HCT116 (cell line): Measurements from ENCODE around the gene SLC16A7. TPM values are rescaled to one million over a fixed set of nuclear protein-coding genes. Genes with fewer than 3 reads are reported as not detected.

ENCODE experiments used
- ATAC-seq: fragments of 200-7000 bp; cut with Tn5 transposase; 2 replicates; pipeline ENCODE4 v1.9.1; 2020; ENCODE audit warnings: mild to moderate bottlenecking, moderate library complexity
- BruUV-seq: library from RNA; stranded (reverse); fragments of 400-500 nt; replicated peaks from 2 replicates; lab custom pipeline; 2021; lab: Mats Ljungman, UMichigan
- CTCF ChIA-PET: fragments of 300-600 bp; sonication (Branson Sonifier 250); formaldehyde crosslinking; loops from one replicate; lab custom pipeline; 2021; ENCODE audit warnings: antibody characterized with exemption; lab: Charles Lee
- POLR2A ChIA-PET: fragments of 300-600, 350-600 bp; sonication (Branson Sonifier 250); formaldehyde crosslinking; loops from one replicate; lab custom pipeline; 2021; ENCODE audit warnings: antibody characterized with exemption; lab: Charles Lee
- RAD21 ChIA-PET, 2 experiments: fragments of 300-600 bp; sonication (Branson Sonifier 250); formaldehyde crosslinking; loops; one replicate each; lab custom pipeline; 2023; ENCODE audit warnings: low total read pairs in 2 of 2; ENCODE audit not compliant: uncharacterized antibody in 2 of 2, unreplicated experiment in 2 of 2, low non-redundant PET in 1 of 2; lab: Charles Lee
- DNase-seq: peaks from one replicate; pipeline ENCODE4 v3.0.0-alpha.2; 2010; ENCODE audit warnings: low read depth, low spot score
- H2AFZ ChIP-seq: fragments of 200-600 bp; shearing (Covaris generic), sonication (generic); 2 replicates; pipeline ENCODE4 v1.6.1; 2017; ENCODE audit warnings: low read depth, mixed run types, mixed read lengths, antibody characterized with exemption, low read length; ENCODE audit not compliant: poor library complexity, severe bottlenecking
- H3K27ac ChIP-seq: 2 replicates; pipeline ENCODE4 v1.5.1; 2012; ENCODE audit warnings: low read depth, low read length
- H3K27me3 ChIP-seq: fragments of 200-600 bp; sonication (generic); 2 replicates; pipeline ENCODE4 v1.6.1; 2016; ENCODE audit warnings: mixed run types, low read length, mixed read lengths; ENCODE audit not compliant: insufficient read depth
- H3K36me3 ChIP-seq, 2 experiments: fragments of 200-500 bp in 1 of 2; fragments of 200-600 bp in 1 of 2; sonication (Bioruptor generic) in 1 of 2; sonication (generic) in 1 of 2; 2 replicates each; pipeline versions ENCODE4 v1.5.1 to v1.6.1; 2014 to 2016; ENCODE audit warnings: low read length in 2 of 2, inconsistent platforms in 1 of 2, mixed read lengths in 1 of 2, mixed run types in 1 of 2; ENCODE audit not compliant: insufficient read depth in 2 of 2, control insufficient read depth in 1 of 2
- H3K4me1 ChIP-seq, 2 experiments: fragments of 200-600 bp in 1 of 2; sonication (generic) in 1 of 2; 2 replicates each; pipeline versions ENCODE4 v1.5.1 to v1.6.1; 2012 to 2017; ENCODE audit warnings: low read length in 2 of 2, inconsistent platforms in 1 of 2, mild to moderate bottlenecking in 1 of 2, mixed read lengths in 1 of 2, mixed run types in 1 of 2, moderate library complexity in 1 of 2; ENCODE audit not compliant: insufficient read depth in 2 of 2, control insufficient read depth in 1 of 2
- H3K4me2 ChIP-seq: fragments of 200-600 bp; sonication (generic); 2 replicates; pipeline ENCODE4 v1.6.1; 2017; ENCODE audit warnings: mixed run types, low read length, mixed read lengths
- H3K4me3 ChIP-seq, 2 experiments: fragments of 200-600 bp in 1 of 2; sonication (generic) in 1 of 2; replicated peaks in 1 of 2; 2 replicates each; pipeline ENCODE4 v1.5.1; 2011 to 2016; ENCODE audit warnings: low read length in 2 of 2, control low read depth in 1 of 2, low read depth in 1 of 2, mild to moderate bottlenecking in 1 of 2, mixed read lengths in 1 of 2, mixed run types in 1 of 2
- H3K79me2 ChIP-seq: fragments of 200-600 bp; sonication (generic); 2 replicates; pipeline ENCODE4 v1.6.1; 2017; ENCODE audit warnings: mild to moderate bottlenecking, mixed run types, low read length, moderate library complexity, mixed read lengths; ENCODE audit not compliant: insufficient read depth
- H3K9ac ChIP-seq: fragments of 200-600 bp; sonication (generic); 2 replicates; pipeline ENCODE4 v1.6.1; 2016; ENCODE audit warnings: low read length, mixed read lengths
- H3K9me2 ChIP-seq: fragments of 200-600 bp; sonication (generic), shearing (Covaris generic); 2 replicates; pipeline ENCODE4 v1.6.1; 2017; ENCODE audit warnings: mixed run types, mild to moderate bottlenecking, moderate library complexity; ENCODE audit not compliant: insufficient read depth
- H3K9me3 ChIP-seq, 2 experiments: fragments of 200-500 bp in 1 of 2; fragments of 200-600 bp in 1 of 2; sonication (Bioruptor generic) in 1 of 2; sonication (generic) in 1 of 2; 2 replicates each; pipeline ENCODE4 v1.6.1; 2014 to 2017; ENCODE audit warnings: low read length in 2 of 2, mixed read lengths in 2 of 2, inconsistent platforms in 1 of 2, low read depth in 1 of 2, mild to moderate bottlenecking in 1 of 2, mixed run types in 1 of 2, moderate library complexity in 1 of 2; ENCODE audit not compliant: control insufficient read depth in 1 of 2, insufficient read depth in 1 of 2
- H4K20me1 ChIP-seq: fragments of 200-600 bp; sonication (generic), shearing (Covaris generic); 2 replicates; pipeline ENCODE4 v1.6.1; 2017; ENCODE audit warnings: mixed run types, mild to moderate bottlenecking, moderate library complexity; ENCODE audit not compliant: insufficient read depth
- CEBPB ChIP-seq: IDR thresholded peaks from 2 replicates; pipeline ENCODE4 v1.6.1; 2012; ENCODE audit warnings: low read depth
- CTCF ChIP-seq, 3 experiments: fragments of 200-600 bp in 1 of 3; sonication (generic) in 1 of 3; IDR thresholded peaks in 2 of 3; conservative IDR thresholded peaks in 1 of 3; 2 replicates each; pipeline ENCODE4 v1.5.1; 2012 to 2017; ENCODE audit warnings: low read depth in 2 of 3, low read length in 2 of 3, antibody characterized with exemption in 1 of 3, borderline replicate concordance in 1 of 3, control low read depth in 1 of 3, mild to moderate bottlenecking in 1 of 3, mixed read lengths in 1 of 3, mixed run types in 1 of 3, moderate library complexity in 1 of 3; ENCODE audit not compliant: insufficient read depth in 1 of 3
- ELF1 ChIP-seq: IDR thresholded peaks from 2 replicates; pipeline ENCODE4 v1.6.1; 2012; ENCODE audit warnings: low read depth, borderline replicate concordance
- EZH2 ChIP-seq: fragments of 200-600 bp; sonication (generic); IDR thresholded peaks from 2 replicates; pipeline ENCODE4 v1.6.1; 2017; ENCODE audit warnings: antibody characterized with exemption, mixed run types
- EZH2phosphoT487 ChIP-seq: fragments of 200-600 bp; IDR thresholded peaks from 2 replicates; pipeline ENCODE4 v1.6.1; 2018; ENCODE audit warnings: antibody characterized with exemption, borderline replicate concordance
- POLR2A ChIP-seq: IDR thresholded peaks from 2 replicates; pipeline ENCODE4 v1.7.0; 2011; ENCODE audit warnings: borderline replicate concordance; ENCODE audit not compliant: insufficient read depth, insufficient read length; ENCODE audit errors: extremely low read depth
- SRF ChIP-seq: IDR thresholded peaks from 2 replicates; pipeline ENCODE4 v1.6.1; 2012; ENCODE audit warnings: low read depth
- TCF7L2 ChIP-seq: IDR thresholded peaks from 2 replicates; pipeline ENCODE4 v1.7.0; 2011; ENCODE audit warnings: borderline replicate concordance, inconsistent platforms; ENCODE audit not compliant: insufficient read depth, insufficient read length; ENCODE audit errors: extremely low read depth
- YY1 ChIP-seq: IDR thresholded peaks from 2 replicates; pipeline ENCODE4 v1.6.1; 2011; ENCODE audit warnings: low read length, low read depth, moderate library complexity, mild to moderate bottlenecking; ENCODE audit not compliant: insufficient replicate concordance; ENCODE audit errors: extremely low read depth
- intact Hi-C: fragments of 100-400 bp; cut with micrococcal nuclease; formaldehyde crosslinking; loops from 2 replicates; pipeline ENCODE4 v1.10.0; 2022
- total RNA-seq: library from RNA; stranded (reverse); gene quantifications from one replicate; pipeline ENCODE4 v1.2.1, GENCODE V29; 2021; ENCODE audit not compliant: unreplicated experiment
- TF ChIP-seq, protein P1 (sequence below): IDR thresholded peaks from 2 replicates; pipeline ENCODE4 v1.6.1; 2012
- TF ChIP-seq, protein P2 (sequence below): IDR thresholded peaks from 2 replicates; pipeline ENCODE4 v1.6.1; 2012

SLC16A7 gene
- total RNA-seq, 1 experiment from 2014 or later: 10.0 TPM

- H4K20me1 ChIP-seq: no peaks in the 10 kb centered on the region
- ChIA-PET CTCF (no interaction called here), POLR2A (no interaction called here), RAD21 (no interaction called here)
- no peak for ATAC-seq
- intact Hi-C loops: no loop called here
- no peaks in the 10 kb centered on the region for H3K36me3 ChIP-seq
- H2AFZ ChIP-seq: no peak overlapping the region
- no peaks in the 10 kb centered on the region for H3K27me3 ChIP-seq
- no peak for DNase-seq
- no peak overlapping the region for H3K4me3 ChIP-seq
- no TSS peak for BruUV-seq
- no peak overlapping the region for H3K4me2 ChIP-seq
- no peaks in the 10 kb centered on the region for H3K9me3 ChIP-seq
- no peak overlapping the region for H3K27ac ChIP-seq
- H3K9ac ChIP-seq: no peak overlapping the region
- no peaks in the 10 kb centered on the region for H3K4me1 ChIP-seq
- no peaks in the 10 kb centered on the region for H3K9me2 ChIP-seq
- TF ChIP-seq EZH2 (no peak), CTCF (IDR thresholded peaks at IDR 0.05 in 2 of 3, conservative IDR thresholded peaks at IDR 0.05 in 1 of 3; ENCODE audit: borderline replicate concordance in 1 of 3, insufficient read depth in 1 of 3, low read depth in 2 of 3, low read length in 2 of 3) (no peak), TCF7L2 (no peak), YY1 (no peak), CEBPB (no peak), ELF1 (no peak), SRF (no peak), POLR2A (no peak), EZH2phosphoT487 (no peak)
- TF ChIP-seq, protein P1, sequence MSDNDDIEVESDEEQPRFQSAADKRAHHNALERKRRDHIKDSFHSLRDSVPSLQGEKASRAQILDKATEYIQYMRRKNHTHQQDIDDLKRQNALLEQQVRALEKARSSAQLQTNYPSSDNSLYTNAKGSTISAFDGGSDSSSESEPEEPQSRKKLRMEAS: no peak
- TF ChIP-seq, protein P2, sequence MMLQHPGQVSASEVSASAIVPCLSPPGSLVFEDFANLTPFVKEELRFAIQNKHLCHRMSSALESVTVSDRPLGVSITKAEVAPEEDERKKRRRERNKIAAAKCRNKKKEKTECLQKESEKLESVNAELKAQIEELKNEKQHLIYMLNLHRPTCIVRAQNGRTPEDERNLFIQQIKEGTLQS: no peak
- H3K79me2 ChIP-seq: no peaks in the 10 kb centered on the region
Measured at GRCh38 chr12:59645242-59645641, 49.4 kb downstream of the SLC16A7 start.
